SIG-M5 treated with dmso at 0.1 percent for 504 hours (cell line): ENCODE measurements around the gene TSPAN18.

ENCODE experiments used
- DNase-seq: peaks from one replicate; lab custom pipeline; 2025; ENCODE audit not compliant: unreplicated experiment; lab: John Stamatoyannopoulos, UW

Gene TSPAN18

DNA sequence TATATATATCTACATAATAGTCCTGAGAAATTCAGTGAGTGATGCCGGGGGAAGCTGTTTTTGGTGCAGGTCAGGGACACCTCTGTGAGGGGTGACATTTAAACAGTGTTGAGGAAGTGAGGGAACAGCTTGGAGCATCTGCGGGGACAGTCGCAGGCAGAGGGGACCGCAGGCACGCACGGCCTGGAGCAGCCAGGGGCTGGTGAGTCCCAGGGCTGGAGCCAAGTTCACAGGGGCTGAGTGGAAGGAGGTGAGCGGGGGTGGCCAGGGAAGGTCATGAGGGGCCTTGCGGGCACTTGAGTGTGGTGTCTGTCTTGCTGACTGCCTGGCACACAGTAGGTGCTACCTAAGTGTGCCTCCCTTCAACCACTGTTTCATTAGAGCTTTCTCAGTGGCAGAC lies 65.4 kb downstream of the TSPAN18 start:
- DNase-seq: no peak

DNA sequence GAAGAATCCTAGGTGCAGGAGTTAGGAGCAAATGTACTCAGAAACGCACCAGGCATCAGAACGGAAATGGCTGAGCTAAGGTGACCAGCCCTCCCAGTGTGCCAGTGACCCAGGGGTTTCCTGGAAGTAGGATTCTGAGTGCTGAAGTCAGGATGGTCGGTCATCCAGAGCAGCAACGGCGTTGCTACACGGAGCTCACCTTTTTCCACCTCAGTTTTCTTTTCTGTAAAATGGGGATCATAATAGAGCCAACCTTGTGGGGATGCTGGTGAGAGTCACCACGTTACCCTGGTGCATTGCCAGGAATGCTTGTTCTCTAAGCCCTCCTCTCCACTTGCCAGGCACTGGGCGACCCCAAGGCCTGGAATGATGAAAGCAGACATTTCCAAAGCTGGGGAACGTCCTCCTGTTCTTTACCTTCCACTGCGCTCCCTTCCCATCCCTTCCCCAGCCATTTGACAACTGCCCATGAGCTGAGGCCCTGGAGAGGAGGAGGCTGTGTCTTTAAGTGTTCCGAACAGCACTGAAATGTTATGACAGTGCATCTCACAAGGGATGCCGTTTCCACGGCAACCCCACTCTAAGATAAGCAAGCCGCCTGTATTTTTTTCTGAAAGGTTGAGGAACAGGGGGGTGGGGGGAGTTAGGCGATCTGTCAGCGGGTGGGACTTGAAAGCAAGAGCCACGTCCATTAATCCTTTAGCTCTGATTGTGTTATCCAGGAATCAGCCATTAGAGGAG lies 66.8 kb downstream of the TSPAN18 start:
- no peak for DNase-seq

DNA sequence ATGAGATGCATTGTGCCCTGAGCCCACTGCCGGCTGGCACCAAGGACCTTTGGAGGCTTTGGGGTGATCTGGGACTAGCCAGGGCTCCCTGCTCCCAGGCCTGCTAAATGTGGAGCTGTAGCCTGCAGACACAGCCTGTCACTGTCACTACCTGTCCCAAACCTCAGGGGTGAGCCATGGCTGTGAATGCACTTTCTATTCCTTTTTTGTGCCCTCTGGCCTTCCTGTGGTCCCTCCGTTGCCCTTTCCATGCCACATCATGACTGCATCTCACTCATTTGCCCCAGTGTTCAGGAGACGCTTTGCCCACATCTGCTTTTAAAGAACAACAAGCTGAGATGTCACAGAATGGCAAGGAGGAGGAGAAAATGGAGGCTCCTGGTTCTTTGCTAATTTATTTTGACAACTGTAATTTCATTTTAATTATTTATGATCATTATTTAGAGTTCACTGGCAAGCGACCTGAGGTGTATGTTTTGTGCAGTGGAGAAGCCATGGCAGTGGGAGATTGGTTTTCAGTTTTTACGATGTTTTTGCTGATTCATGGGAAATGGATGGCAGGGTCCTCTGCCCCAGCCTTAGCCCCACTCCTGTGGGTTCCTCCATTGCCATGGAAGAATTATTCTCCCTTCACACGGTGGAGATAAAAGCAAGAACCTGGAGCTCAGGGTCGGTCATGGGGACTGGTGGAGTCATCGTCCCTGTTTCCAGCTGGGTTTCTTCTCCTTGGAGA lies 69.2 kb downstream of the TSPAN18 start:
- DNase-seq: no peak

DNA sequence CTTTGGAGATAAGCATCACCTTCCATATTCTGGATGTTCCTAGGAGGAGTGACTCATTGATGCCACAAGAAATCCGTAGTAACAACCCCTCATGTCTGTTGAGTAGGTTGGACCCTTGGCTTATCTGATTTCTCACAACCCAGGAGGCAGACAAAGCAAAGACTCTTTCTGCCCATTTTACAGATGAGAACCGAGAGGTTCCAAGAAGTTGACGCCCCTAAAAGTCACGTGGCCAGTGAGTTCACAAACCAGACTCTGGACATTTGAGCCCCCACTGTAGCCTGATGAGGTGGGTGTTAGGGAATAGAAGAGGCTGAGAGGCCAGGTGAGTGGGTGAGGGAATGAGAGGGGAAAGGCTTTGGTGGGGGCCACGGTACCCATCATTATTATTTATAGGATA lies 70.3 kb downstream of the TSPAN18 start:
- no peak for DNase-seq

DNA sequence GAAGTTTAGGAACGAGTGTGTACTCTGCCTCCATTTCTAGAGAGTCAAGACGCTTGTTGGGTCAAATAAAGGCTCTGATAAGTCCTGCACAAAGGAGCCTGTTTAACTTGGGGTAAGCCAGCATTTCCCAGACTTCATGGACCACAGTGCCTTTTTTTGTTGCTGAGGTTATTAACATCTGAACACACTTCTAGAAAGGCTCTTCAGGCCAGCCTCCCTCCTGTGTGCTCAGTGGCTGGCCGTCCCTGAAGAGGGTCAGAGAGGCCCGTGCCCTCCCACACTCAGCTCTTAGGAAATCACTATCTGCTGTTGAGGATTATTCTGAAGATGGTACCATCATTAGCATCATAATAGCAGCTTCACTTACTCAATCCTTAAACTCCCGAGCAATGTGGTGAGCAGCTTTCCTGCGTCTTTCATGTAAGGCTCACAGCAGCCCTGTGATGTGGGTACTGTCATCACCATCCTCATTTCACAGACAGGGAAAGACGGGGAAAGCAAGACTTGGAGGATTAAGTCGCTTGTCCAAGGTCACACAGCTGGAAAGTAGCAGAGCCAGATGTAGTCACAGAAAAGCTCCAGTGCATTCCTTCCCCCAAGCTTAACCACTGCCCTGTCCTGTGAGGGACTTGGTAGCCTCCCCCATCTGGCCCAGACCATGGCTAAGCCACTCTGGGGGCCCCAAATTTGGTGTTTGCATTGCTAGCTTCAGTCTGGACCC lies 71.3 kb downstream of the TSPAN18 start:
- DNase-seq: no peak

DNA sequence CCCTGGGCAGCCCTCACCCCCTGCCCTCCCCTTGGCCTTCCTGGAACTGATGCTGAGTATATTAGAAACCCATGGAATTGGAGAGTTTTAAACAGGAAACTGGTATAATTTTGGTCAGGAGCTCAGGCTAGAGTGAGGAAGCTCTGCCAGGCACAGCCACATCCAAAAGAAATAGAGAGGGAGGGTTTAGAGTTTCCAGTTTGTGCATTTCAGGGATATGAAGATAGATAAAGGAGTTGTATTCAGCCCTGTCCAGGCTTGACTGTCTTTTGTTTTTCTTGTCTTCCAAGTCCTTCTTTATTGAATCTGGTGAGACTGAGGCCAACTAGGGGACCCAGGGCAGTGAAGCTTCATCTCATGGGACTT lies 71.8 kb downstream of the TSPAN18 start:
- DNase-seq: no peak

DNA sequence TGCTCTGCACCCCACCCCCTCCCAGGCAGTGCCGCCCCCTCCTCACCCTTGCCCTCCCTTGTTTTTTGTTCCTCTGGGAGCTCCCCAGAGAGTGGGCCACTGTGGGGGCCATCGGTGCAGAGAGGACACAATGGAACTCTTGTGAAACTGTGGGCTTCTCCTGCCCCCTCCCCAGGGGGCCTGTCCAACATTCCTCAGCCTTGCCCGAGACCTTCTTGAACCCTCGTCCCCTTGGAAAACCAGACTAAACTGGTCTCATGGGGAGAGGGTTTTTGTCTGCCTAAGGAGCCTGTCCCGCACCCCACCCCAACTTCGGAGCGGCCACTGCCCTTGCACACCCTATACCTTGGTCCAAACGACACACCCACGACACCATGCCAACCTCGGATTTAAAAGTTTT lies 72.2 kb downstream of the TSPAN18 start:
- no peak for DNase-seq

DNA sequence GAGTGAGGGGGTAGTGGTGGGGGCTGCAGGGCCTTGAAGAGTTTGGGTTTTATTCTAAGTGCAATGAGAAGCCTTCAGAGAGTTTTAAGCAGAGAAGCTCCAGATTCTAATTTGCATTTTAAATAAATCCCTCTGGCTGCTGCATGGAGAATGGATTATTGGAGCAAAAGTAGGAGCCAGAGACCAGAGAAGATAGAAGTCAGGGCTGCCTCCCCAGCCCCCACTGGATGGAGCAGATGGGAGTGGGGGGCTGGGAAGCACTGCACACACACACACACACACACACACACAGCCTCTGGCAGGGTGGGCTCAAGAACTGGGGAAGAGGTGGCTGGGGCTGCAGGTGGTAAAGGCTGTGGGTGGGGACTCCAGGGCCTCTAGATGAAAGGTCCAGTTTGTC lies 75.6 kb downstream of the TSPAN18 start:
- no peak for DNase-seq

DNA sequence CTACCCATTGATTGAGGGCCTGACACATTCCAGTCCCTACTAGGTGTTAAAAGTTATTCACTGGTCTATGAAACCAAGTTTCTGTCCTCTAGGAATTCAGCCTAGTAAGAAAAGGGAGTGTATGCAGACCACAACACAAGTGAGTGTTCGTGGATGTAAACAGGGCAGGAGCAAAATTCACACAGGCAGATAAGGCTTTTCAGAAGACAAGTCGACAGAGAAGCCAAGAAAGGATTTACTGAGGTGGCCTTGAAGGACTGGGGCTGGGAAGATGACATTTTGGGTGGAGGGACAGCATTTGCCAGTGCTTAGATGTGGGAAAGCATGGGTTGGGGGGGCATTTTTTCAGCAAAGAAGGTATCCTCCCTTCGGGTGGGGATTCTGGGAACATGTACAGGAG lies 76.2 kb downstream of the TSPAN18 start:
- no peak for DNase-seq

DNA sequence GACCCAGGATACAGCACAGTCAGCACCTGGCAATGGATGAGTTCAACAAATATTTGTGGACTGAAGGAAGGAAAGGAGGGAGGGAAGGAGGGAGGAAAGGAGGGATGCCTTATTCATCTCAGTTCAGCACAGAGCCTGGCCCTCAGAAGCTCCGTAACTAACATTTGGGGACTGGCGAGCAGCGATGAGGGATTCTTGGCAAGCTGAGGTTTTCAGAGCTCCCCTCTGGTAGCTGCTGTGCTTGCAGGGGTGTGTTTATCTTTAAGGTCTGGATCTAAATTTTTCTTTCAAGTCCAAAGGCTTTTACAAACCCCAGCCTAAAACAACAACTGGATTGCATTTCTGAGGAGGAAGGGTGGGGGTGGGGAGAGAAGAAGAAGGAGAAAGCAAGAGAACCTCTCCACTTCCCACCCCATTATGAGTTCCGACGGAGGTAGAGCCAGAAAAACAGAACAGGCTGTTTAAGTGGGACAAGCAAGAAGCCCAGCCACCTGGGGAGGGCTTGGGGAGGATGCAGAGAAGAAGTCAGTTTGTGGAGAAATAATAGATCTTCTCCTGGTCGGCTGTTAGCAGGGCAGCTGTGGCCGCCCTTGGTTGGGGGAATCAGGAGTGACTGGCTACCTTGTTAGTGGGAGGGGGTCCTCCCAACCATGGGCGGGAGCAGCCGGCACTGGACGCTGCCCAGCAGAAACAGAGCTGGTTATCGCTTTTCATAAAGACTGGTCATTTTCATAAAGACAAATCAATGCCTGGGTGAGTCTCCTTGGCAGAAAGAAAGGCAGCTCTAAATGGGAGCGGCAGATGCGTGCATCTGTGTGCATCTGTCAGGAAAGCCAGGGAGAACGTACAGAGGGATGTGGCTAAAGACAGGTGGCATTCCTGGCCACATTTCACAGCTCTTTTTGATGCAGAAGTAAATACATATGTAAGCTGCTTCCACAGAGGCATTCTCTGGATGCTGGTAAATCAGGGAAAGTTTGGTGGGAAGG lies 78.0 kb downstream of the TSPAN18 start:
- DNase-seq: no peak

DNA sequence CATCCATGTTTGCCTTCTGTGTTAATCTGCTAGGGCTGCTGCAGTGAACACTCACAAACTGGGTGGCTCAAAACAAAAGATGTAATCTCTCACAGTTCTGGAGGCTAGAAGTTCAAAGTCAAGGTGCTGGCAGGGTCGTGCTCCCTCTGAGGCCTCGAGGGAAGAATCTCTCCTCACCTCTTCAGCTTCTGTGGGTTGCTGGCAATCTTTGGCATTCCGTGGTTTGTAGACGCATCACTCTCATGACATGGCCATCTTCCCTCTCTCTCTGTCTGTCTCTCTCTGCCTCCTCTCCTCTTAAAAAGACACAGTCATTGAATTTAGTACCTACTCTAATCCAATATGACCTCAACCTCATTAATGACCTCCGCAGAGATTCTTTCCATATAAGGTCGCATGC lies 78.8 kb downstream of the TSPAN18 start:
- no peak for DNase-seq

DNA sequence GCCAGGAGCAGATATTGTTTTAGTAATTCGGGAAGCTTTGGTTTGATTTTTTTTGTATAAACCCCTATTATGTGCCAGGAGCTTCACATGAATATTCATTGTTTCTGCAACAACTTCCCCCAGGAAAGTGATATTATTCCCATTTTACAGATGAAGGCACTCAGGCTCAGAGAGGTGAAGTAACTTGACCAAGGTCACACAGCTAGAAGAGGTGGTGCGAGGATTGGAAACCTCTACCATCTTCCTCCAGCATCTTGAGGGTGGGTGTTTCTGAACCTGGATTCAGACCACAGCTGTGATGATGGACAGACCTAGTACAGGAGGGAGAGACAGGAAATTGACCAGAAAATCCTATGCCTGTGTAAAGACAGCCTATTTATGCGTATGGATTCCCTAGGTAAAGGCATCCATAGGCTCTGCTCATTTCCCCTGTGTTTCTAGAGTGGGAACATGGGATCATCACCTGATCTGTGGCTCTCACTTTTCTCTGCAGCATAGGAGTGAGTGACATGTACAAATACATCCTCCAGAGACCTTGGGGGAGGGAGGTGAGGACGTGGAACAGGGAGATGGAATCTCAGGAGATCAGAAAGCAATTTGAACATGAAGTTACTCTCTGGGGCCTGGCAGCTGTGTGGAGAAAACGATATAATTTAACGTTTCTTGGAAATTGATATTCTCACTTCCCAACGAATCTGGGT lies 81.4 kb downstream of the TSPAN18 start:
- DNase-seq: no peak

DNA sequence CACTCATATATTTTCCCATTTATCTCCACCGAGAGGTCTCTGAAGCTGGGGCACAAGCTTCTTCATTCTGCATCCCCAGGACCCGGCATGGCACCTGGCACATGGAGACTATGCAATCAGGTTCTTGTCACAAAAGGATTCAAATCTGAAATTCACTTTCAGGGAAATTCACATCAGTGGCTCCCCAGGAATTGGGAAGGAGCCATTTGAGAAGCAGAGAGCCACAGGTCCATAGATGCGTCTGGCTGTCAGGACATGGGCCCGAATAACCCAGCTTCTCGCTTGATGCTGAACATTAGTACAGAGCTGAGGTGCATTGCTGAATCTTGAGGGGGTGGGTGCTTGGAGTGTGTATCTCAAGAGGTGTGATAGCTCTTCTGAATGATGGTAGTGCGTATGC lies 82.5 kb downstream of the TSPAN18 start:
- no peak for DNase-seq

DNA sequence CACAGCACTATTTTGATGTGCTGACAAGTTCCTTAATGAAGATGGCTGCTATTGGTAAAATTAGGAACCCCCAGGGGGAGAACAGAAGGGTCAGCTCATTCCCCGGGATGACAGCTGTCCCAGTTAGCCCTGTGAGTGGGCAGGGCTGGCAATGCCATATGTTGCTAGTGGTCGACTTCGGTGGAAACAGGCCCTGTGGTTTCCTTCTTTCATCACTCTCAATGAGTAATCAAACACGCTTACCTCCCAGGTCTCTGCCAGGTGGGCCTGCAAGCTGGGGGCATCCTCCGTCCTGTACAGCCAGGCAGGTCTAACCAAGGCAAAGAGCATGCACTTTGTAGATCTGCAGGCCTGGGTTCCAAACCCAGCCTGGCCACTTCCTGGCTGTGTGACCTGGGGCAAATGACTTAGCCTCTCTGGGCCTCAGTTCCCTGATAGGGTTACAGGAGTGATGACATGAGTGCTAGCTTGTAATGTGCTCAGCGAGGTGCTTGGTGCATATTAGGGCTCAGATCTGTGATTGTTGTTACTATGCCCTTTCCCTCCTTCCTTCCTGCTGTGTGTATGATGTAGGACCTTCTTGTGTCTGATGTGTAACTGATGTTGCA lies 85.2 kb downstream of the TSPAN18 start:
- DNase-seq: no peak

DNA sequence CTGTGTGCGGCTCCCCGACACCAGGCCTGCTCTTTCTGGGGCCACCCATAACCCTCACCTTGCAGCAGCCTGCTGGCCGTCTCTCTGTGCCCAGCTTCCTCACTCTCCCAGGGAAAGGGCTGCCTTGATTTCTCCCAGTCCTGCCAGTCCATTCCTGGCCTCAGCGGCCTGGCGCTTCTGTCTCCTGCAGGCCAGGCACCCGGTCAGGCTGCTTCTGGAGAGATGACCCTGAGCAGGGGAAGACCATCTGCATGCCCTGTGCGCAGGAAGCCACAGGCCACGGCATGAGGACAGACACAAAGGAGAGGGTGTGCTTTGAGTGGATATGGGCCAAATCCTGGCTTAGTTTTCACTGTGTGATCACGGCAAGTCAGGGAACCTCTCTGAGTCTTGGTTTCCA lies 86.2 kb downstream of the TSPAN18 start:
- no peak for DNase-seq

DNA sequence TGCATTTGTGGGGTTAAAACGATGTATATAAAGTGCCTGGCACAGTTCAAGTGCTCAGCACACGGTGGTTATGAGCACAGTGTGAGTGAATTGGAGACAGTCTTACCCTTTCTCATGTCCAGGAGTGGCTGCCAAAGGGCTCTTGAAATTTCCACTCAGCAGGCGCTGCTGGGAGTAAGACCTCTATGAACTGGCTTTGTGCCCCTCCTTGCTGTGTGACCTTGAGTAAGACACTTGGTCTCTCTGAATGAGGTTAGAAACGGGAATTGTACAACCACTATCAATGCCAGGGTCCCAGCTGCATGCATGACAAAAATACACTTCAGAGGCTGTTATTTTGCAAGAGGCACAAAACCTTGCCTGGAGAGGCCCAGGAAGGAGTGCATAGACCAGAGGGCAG lies 86.6 kb downstream of the TSPAN18 start:
- peak; percentile 22 for DNase-seq

DNA sequence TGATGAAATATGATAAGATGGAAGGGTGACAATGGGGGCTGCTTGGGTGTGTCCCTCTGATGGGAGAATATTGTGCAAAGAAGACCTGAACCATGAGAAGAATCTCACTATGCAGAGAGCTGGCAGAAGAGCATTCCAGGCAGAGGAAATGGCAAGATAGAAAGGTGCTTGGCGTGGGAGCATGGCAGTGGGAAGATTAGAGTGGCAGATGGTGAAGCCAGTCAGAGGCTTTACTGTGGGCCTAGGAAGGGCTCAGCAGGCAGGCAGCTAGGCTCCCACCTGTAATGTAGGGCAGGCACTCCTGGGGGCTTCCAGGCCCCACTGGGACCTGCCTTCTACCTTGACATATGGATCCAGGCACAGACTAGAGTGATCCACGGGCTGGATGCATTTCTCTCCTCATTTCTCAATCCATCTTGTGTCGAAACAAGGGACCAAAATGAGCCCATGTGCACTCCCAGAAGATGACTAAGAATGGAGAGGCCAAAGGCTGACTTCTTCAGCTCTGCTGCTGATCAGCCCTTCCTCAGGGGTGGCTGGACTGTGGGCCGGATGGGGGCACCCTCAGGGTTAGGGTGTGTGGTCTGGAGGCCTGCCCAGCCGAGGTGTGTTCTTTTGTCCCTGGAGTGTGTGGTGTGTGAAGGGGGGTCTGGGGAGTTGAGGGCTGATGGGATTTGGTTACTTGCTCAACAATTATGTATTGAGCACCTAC lies 88.3 kb downstream of the TSPAN18 start:
- peak; percentile 64 for DNase-seq

DNA sequence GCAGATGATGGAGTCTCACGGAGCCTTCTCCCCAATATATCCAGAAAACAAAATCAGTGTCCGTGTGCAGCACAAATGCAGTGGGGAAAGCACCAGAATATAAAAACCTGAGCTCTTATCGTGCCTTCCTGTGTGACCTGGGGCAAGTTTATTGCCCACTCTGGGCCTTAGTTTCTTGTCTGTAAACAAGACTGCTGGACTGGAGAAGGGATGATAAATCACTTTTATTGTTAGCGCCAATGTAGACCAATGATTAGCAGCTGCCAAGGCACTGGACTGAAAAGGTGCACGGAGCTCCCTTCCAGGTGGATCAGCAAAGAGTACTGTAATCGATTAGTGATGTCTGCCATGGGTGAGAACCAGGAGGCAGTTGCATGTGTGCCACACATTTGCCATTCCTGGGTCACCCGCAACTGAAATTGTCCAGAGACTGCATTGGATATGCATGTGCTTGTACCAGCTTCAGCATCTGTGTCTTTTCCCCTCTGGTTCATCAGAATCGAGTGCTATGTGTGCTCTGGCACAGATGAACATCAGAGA lies 89.2 kb downstream of the TSPAN18 start:
- no peak for DNase-seq

DNA sequence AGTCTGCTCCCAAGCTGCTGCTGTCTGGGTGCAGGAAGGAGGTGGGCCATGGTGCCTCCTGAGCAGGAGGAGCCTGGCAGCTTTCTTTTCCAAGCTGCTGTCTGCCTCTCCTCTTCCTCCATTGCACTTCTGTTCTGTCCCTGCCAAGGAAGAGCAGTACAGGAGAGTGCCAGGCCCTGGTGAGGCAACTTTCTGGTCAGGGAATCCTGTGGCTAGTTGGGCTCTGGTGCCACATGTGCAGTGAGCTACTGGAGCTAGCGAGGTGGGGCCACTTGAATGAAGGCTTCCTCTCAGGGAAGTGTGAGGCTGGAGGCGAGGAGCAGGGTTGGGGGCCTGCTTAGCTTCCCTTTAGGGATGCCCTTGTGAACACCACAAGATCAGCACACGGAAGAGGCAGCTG lies 90.0 kb downstream of the TSPAN18 start:
- DNase-seq: no peak
